GM19372 (cell line): Measurements from ENCODE around the gene KMT2E.
"Not testable (repeated sequence)": the region's sequence is repeated elsewhere in the genome, so short reads cannot be mapped to it uniquely, and the experiment has no call there.

Experiments
- ATAC-seq: cut with Tn5 transposase; IDR thresholded peaks from one replicate; pipeline ENCODE4 v1.9.1; 2021; ENCODE audit warnings: mild to moderate bottlenecking, low read depth, moderate library complexity; ENCODE audit not compliant: unreplicated experiment

KMT2E gene

GRCh38 chr7:105013816-105014692 is at the start of gene KMT2E:
KMT2E (plus strand) TSS chr7:105014205; CDS start chr7:105040953, 26,748 bp downstream.
- ATAC-seq, result peak; percentile 29

- no peak for ATAC-seq
Observed at GRCh38 chr7:104964626-104965236, 49.3 kb upstream of the KMT2E start.

GRCh38 chr7:104966022-104966421 is 48.0 kb upstream of the KMT2E start:
- no peak for ATAC-seq

- ATAC-seq, result no peak
Observed at GRCh38 chr7:104967088-104967487, 46.9 kb upstream of the KMT2E start.

- no peak for ATAC-seq
Observed at GRCh38 chr7:104967595-104967994, 46.4 kb upstream of the KMT2E start.

GRCh38 chr7:104968648-104969047 is 45.4 kb upstream of the KMT2E start:
- ATAC-seq, result no peak

GRCh38 chr7:104969183-104969582 is 44.8 kb upstream of the KMT2E start:
- ATAC-seq, result no peak

- ATAC-seq, result no peak
Observed at GRCh38 chr7:104971290-104972071, 42.5 kb upstream of the KMT2E start.

GRCh38 chr7:104972500-104972899 is 41.5 kb upstream of the KMT2E start:
- ATAC-seq, result no peak

- no peak for ATAC-seq
Observed at GRCh38 chr7:104973227-104973626, 40.8 kb upstream of the KMT2E start.

- no peak for ATAC-seq
Observed at GRCh38 chr7:104973909-104974415, 40.0 kb upstream of the KMT2E start.

- not testable (repeated sequence) for ATAC-seq
Observed at GRCh38 chr7:104975553-104975952, 38.5 kb upstream of the KMT2E start.

GRCh38 chr7:104976966-104977636 is 36.9 kb upstream of the KMT2E start:
- ATAC-seq, result no peak

- no peak for ATAC-seq
Observed at GRCh38 chr7:104978460-104978859, 35.5 kb upstream of the KMT2E start.

- no peak for ATAC-seq
Observed at GRCh38 chr7:104979167-104979841, 34.7 kb upstream of the KMT2E start.

GRCh38 chr7:104980440-104980839 is 33.6 kb upstream of the KMT2E start:
- ATAC-seq, result no peak

GRCh38 chr7:104980841-104981671 is 32.9 kb upstream of the KMT2E start:
- no peak for ATAC-seq

GRCh38 chr7:104981672-104982037 is 32.4 kb upstream of the KMT2E start:
- no peak for ATAC-seq
